DOHH2 (cell line): ENCODE data around the gene FBXW5.

Source experiments
- H3F3A ChIP-seq: fragments of 200-600 bp; sonication (generic), shearing (Covaris generic); 2 replicates; pipeline ENCODE4 v1.6.0; 2016; ENCODE audit warnings: antibody characterized with exemption, mild to moderate bottlenecking; ENCODE audit not compliant: control insufficient read depth, insufficient read depth
- H3K27ac ChIP-seq: fragments of 200-600 bp; sonication (generic); 2 replicates; pipeline ENCODE4 v1.5.1; 2014; ENCODE audit warnings: low read depth, mild to moderate bottlenecking, low read length, moderate library complexity
- H3K27me3 ChIP-seq: fragments of 200-600 bp; sonication (generic); 2 replicates; pipeline ENCODE4 v1.6.1; 2014; ENCODE audit warnings: mild to moderate bottlenecking, low read length, mixed read lengths; ENCODE audit not compliant: control insufficient read depth
- H3K36me3 ChIP-seq: fragments of 200-600 bp; sonication (generic); 2 replicates; pipeline ENCODE4 v1.6.1; 2014; ENCODE audit warnings: mild to moderate bottlenecking, low read length, moderate library complexity, mixed read lengths; ENCODE audit not compliant: control insufficient read depth
- H3K4me1 ChIP-seq: fragments of 200-600 bp; sonication (generic); 2 replicates; pipeline ENCODE4 v1.6.1; 2014; ENCODE audit warnings: mild to moderate bottlenecking, low read length, mixed read lengths; ENCODE audit not compliant: control insufficient read depth
- H3K4me2 ChIP-seq: fragments of 200-600 bp; sonication (generic); 2 replicates; pipeline ENCODE4 v1.6.0; 2014; ENCODE audit warnings: mild to moderate bottlenecking, low read length, moderate library complexity
- H3K4me3 ChIP-seq: fragments of 200-600 bp; sonication (generic); 2 replicates; pipeline ENCODE4 v1.5.1; 2014; ENCODE audit warnings: mild to moderate bottlenecking, low read length, mixed read lengths
- H3K79me2 ChIP-seq: fragments of 200-600 bp; sonication (generic); 2 replicates; pipeline ENCODE4 v1.6.1; 2014; ENCODE audit warnings: mild to moderate bottlenecking, low read length, mixed read lengths; ENCODE audit not compliant: control insufficient read depth
- H3K9me2 ChIP-seq: fragments of 200-600 bp; sonication (generic); replicated peaks from 2 replicates; pipeline ENCODE4 v1.6.1; 2014; ENCODE audit warnings: mild to moderate bottlenecking, low read length, mixed read lengths; ENCODE audit not compliant: control insufficient read depth
- H3K9me3 ChIP-seq: fragments of 200-600 bp; sonication (generic); 2 replicates; pipeline ENCODE4 v1.6.1; 2014; ENCODE audit warnings: antibody characterized with exemption, low read length, mixed read lengths; ENCODE audit not compliant: control insufficient read depth, insufficient read depth
- H4K20me1 ChIP-seq: fragments of 200-600 bp; sonication (generic); 2 replicates; pipeline ENCODE4 v1.6.0; 2014; ENCODE audit warnings: low read depth, mild to moderate bottlenecking, antibody characterized with exemption, low read length, moderate library complexity; ENCODE audit not compliant: control insufficient read depth, insufficient read depth
- CTCF ChIP-seq: fragments of 200-600 bp; sonication (generic); IDR thresholded peaks from one replicate; pipeline ENCODE4 v1.5.1; 2014; ENCODE audit warnings: antibody characterized with exemption, mild to moderate bottlenecking, low read depth, low read length; ENCODE audit not compliant: poor library complexity, severe bottlenecking
- EZH2phosphoT487 ChIP-seq: fragments of 200-600 bp; sonication (generic); IDR thresholded peaks from 2 replicates; pipeline ENCODE4 v1.6.1; 2017; ENCODE audit warnings: borderline replicate concordance, mild to moderate bottlenecking, antibody characterized with exemption, low read length, moderate library complexity, mixed read lengths

The FBXW5 gene

DNA sequence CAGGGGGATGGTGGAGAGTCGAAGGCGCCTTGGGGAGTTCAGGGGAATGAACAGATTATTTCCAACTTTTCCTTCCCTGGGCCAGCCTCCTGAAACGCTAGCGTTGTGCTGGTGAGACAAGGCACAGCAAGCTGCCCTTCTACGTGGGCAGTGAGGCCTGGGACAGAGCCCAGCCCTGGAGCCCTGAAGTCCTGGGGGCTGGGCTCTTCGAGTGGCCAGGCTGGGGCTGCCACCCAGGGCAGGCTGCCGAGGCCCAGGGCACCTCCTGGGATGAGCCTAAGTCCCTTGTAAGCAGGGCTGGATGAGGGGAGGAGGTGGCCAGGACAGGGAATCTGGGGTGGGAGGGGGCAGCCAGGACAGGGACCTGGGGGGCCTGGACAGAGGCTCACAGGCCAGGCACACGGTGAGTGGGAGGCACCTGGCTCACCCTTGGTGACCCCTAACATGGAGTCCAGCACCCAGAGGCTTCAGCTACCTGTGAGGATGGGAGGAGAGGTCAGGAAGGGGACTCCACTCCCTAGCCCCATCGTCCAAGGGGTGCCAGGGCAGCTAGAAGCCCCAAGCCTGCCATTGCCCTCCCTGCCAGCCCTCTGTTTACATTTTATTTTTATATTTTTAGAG lies 6.2 kb upstream of the FBXW5 start:
- Histone ChIP-seq H3K9me3 (no peaks in the 10 kb centered on the region), H3K36me3 (no peaks in the 10 kb centered on the region), H3K4me3 (peak overlapping the region; percentile 79), H3K9me2 (no peaks in the 10 kb centered on the region), H3K79me2 (no peaks in the 10 kb centered on the region), H3F3A (no peaks in the 10 kb centered on the region; the same call in 1 of the 2 replicates), H3K4me1 (peaks cover 15% of the 10 kb centered on the region), H3K4me2 (peak overlapping the region; percentile 91), H4K20me1 (no peaks in the 10 kb centered on the region), H3K27ac (peak overlapping the region; percentile 59), H3K27me3 (no peaks in the 10 kb centered on the region)
- TF ChIP-seq CTCF, result no peak
- no peak for TF ChIP-seq EZH2phosphoT487

- H3K27me3 ChIP-seq, result no peaks in the 10 kb centered on the region
- peaks cover 17% of the 10 kb centered on the region for H3K4me1 ChIP-seq
- no peaks in the 10 kb centered on the region for H4K20me1 ChIP-seq
- H3K79me2 ChIP-seq, result no peaks in the 10 kb centered on the region
- peak; percentile 49 for TF ChIP-seq CTCF
- TF ChIP-seq EZH2phosphoT487, result no peak
- peak overlapping the region; percentile 91 for H3K4me2 ChIP-seq
- peak overlapping the region; percentile 79 for H3K4me3 ChIP-seq
- H3K27ac ChIP-seq, result peak overlapping the region; percentile 59
- no peaks in the 10 kb centered on the region for H3K9me2 ChIP-seq
- no peaks in the 10 kb centered on the region for H3K36me3 ChIP-seq
- H3K9me3 ChIP-seq, result no peaks in the 10 kb centered on the region
- no peaks in the 10 kb centered on the region; the same call in 1 of the 2 replicates for H3F3A ChIP-seq
Measured at GRCh38 chr9:136949817-136950655, 5.5 kb upstream of the FBXW5 start.

- Histone ChIP-seq H3K4me1 (peaks cover 20% of the 10 kb centered on the region), H3K27ac (peak overlapping the region; percentile 59), H4K20me1 (no peaks in the 10 kb centered on the region), H3K79me2 (no peaks in the 10 kb centered on the region), H3F3A (no peaks in the 10 kb centered on the region; the same call in 1 of the 2 replicates), H3K36me3 (no peaks in the 10 kb centered on the region), H3K27me3 (no peaks in the 10 kb centered on the region), H3K4me2 (peak overlapping the region; percentile 91), H3K9me3 (no peaks in the 10 kb centered on the region), H3K4me3 (peak overlapping the region; percentile 79), H3K9me2 (no peaks in the 10 kb centered on the region)
- no peak for TF ChIP-seq CTCF
- TF ChIP-seq EZH2phosphoT487, result no peak
Measured at GRCh38 chr9:136949239-136949816, 4.8 kb upstream of the FBXW5 start.
